ENCODE results near the gene ACOT7. TPM values are rescaled to one million over a fixed set of nuclear protein-coding genes. Genes with fewer than 3 reads are reported as not detected.

The ACOT7 gene
- total RNA-seq: 53.9 and 82.7 TPM in 2 replicates

GRCh38 chr1:6393400-6394187 is at the start of gene ACOT7:
Gene ACOT7, minus strand, starts transcription at chr1:6393767. Its CDS starts 368 bp downstream, at chr1:6393399.

DNA sequence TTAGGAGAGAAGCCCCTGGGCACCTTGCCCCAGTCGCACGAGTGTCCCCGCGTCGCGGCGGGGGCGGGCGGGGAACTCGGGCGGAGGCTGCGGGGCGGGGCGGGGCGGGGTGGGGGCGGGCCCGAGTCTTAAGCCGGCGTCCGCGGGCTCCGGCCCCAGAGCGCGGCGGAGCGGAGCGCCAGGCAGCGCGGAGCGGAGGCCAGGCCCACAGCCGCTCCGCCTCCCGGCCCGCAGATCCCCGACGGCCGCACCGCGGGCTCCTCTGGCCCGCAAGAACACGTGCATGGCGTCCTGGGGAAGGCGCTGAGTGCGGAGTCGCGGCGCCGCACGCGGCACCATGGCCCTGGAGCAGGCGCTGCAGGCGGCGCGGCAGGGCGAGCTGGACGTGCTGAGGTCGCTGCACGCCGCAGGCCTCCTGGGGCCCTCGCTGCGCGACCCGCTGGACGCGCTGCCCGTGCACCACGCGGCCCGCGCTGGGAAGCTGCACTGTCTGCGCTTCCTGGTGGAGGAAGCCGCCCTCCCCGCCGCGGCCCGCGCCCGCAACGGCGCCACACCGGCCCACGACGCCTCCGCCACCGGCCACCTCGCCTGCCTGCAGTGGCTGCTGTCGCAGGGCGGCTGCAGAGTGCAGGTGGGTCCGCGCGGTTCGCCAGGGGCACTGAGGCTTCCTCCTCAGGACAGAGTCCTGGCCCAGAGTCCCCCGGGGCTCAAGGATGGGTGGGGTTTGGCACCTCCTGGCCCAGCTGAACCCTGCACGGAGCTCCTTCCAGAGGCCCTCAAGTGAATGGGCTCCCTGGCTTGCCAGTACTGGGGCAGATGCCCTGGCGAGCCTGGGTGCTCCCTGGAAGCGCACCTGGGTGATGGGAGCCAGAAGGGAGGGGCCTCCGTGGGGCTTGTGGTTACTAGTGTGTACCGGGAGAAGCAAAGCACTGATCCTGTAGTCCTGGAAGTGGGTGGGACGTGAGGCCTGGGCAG is 31.3 kb upstream of the ACOT7 start, which contains the start of gene ESPN:
Gene ESPN, plus strand, starts transcription at position 158 of the 975 bp plus-strand sequence. Its CDS starts 180 bp downstream, at position 338.

DNA sequence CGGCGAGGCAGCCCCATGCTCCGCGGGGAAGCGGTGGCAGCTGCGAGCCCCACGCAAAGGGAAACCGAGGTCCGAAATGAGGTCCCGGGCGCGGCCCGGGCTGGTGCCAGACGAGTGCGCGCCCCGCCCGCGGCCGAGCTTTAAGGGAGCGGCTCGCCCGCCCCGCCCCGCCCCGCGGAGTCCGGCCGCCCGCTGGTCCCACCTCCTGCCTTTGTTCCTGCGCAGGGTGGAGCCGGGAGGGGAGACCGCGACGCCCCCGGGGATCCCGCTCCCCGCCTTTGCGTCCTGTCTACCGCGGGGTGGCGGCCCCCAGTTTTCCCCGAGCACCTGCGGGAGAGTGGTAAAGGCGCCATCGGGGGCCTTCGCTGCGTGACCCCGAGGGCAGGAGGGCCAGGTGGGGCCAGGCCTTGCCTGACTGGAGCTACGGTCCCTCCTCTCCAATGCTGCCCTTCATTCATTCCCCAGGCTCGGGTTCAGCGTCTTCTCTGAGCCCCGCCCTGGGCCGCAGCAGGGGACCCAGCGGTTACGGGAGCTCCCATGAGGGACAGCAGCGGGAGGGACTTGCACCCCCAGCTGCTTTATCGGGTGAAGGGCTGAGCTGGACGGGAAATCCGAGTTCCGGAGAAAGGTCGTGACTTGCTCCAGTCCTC is 26.4 kb upstream of the ACOT7 start, which contains the start of gene HES2:
Gene HES2, minus strand, starts transcription at position 116 of the 650 bp plus-strand sequence. Its CDS starts 99 bp downstream, at position 17.

GRCh38 chr1:6260961-6261614 is 132.5 kb downstream of the ACOT7 start, which contains the start of gene GPR153:
Gene GPR153, minus strand, starts transcription at chr1:6261098. Its CDS starts 6,193 bp downstream, at chr1:6254905.

GRCh38 chr1:6243993-6244392 is 149.6 kb downstream of the ACOT7 start, which contains the start of gene HES3:
Gene HES3, plus strand, starts transcription at chr1:6244179. Its CDS starts 187 bp downstream, at chr1:6244366.

Other genes starting within 250 kb of the ACOT7 start
- not detected in 2 replicates for gene CHD5, start 213.4 kb downstream of the ACOT7 start, total RNA-seq
- gene RPL22, start 194.2 kb downstream of the ACOT7 start, total RNA-seq: 101 and 133 TPM in 2 replicates
- gene RNF207, start 187.6 kb downstream of the ACOT7 start, total RNA-seq: 12.6 and 20.2 TPM in 2 replicates
- gene ICMT, start 157.8 kb downstream of the ACOT7 start, total RNA-seq: 89.7 and 90.7 TPM in 2 replicates
- gene HES3, start 149.6 kb downstream of the ACOT7 start, total RNA-seq: not detected in 2 replicates
- 3.7 and 7.2 TPM in 2 replicates for gene GPR153, start 132.7 kb downstream of the ACOT7 start, total RNA-seq
- gene HES2, start 26.2 kb upstream of the ACOT7 start, total RNA-seq: not detected in 2 replicates
- not detected in 2 replicates for gene ESPN, start 31.0 kb upstream of the ACOT7 start, total RNA-seq
- gene TNFRSF25, start 72.4 kb upstream of the ACOT7 start, total RNA-seq: 1.8 and 2.0 TPM in 2 replicates
- 8.5 and 8.9 TPM in 2 replicates for gene PLEKHG5, start 97.9 kb upstream of the ACOT7 start, total RNA-seq
- gene NOL9, start 160.7 kb upstream of the ACOT7 start, total RNA-seq: 12.1 and 17.9 TPM in 2 replicates
- gene TAS1R1, start 161.5 kb upstream of the ACOT7 start, total RNA-seq: not detected in 2 replicates
- 3.7 and 6.6 TPM in 2 replicates for gene ZBTB48, start 186.2 kb upstream of the ACOT7 start, total RNA-seq
- gene KLHL21, start 209.1 kb upstream of the ACOT7 start, total RNA-seq: 23.6 and 26.9 TPM in 2 replicates
- gene PHF13, start 220.0 kb upstream of the ACOT7 start, total RNA-seq: 6.2 and 7.8 TPM in 2 replicates
- 13.5 and 21.8 TPM in 2 replicates for gene THAP3, start 231.1 kb upstream of the ACOT7 start, total RNA-seq

All from myometrial cell (primary cell).